HG03103 (cell line): ENCODE measurements around the gene GIPC2.

Experiments
- ATAC-seq: cut with Tn5 transposase; IDR thresholded peaks from one replicate; pipeline ENCODE4 v1.9.1; 2021; ENCODE audit warnings: low read depth; ENCODE audit not compliant: unreplicated experiment

Gene GIPC2

GRCh38 chr1:78035121-78035520, 10.6 kb upstream of the GIPC2 start:
- no peak for ATAC-seq

GRCh38 chr1:78036450-78036849, 9.3 kb upstream of the GIPC2 start:
- no peak for ATAC-seq

GRCh38 chr1:78038071-78038470, 7.7 kb upstream of the GIPC2 start:
- ATAC-seq = no peak

GRCh38 chr1:78038491-78038939, 7.3 kb upstream of the GIPC2 start:
- no peak for ATAC-seq

GRCh38 chr1:78040484-78041089, 5.2 kb upstream of the GIPC2 start:
- ATAC-seq = no peak

- no peak for ATAC-seq
These were observed 2.3 kb upstream of the GIPC2 start for GRCh38 chr1:78043436-78043835.

GRCh38 chr1:78044796-78045562, 787 bp upstream of the GIPC2 start:
- ATAC-seq = no peak

GRCh38 chr1:78045563-78045925, 222 bp upstream of the GIPC2 start:
- no peak for ATAC-seq

- ATAC-seq = no peak
These were observed 1.3 kb downstream of the GIPC2 start for GRCh38 chr1:78047106-78047505.

- ATAC-seq = no peak
These were observed 1.9 kb downstream of the GIPC2 start for GRCh38 chr1:78047631-78048030.

GRCh38 chr1:78048446-78048845, 2.7 kb downstream of the GIPC2 start:
- ATAC-seq = no peak

GRCh38 chr1:78049396-78049795, 3.6 kb downstream of the GIPC2 start:
- no peak for ATAC-seq

- ATAC-seq = no peak
These were observed 5.2 kb downstream of the GIPC2 start for GRCh38 chr1:78051005-78051404.

GRCh38 chr1:78052685-78053405, 7.1 kb downstream of the GIPC2 start:
- ATAC-seq = no peak

- no peak for ATAC-seq
These were observed 7.7 kb downstream of the GIPC2 start for GRCh38 chr1:78053498-78053897.

GRCh38 chr1:78054559-78054958, 8.8 kb downstream of the GIPC2 start:
- ATAC-seq = no peak

GRCh38 chr1:78054972-78055371, 9.2 kb downstream of the GIPC2 start:
- ATAC-seq = no peak

- ATAC-seq = no peak
These were observed 9.9 kb downstream of the GIPC2 start for GRCh38 chr1:78055565-78056132.

GRCh38 chr1:78058670-78059069, 12.9 kb downstream of the GIPC2 start:
- ATAC-seq = no peak

GRCh38 chr1:78060857-78061563, 15.2 kb downstream of the GIPC2 start:
- peak; percentile 93 for ATAC-seq
